Measurements from ENCODE around the gene NDE1.

The NDE1 gene

GRCh38 chr16:15732416-15732815, 82.4 kb downstream of the NDE1 start:
- peak in 1 of 2 donors; percentile 20 for DNase-seq (ENCODE audit: low read depth in 2 of 2)
- no peak for TF ChIP-seq CTCF (IDR thresholded peaks at IDR 0.05; ENCODE audit: low read depth, low read length)
- no peak overlapping the region for H3K4me3 ChIP-seq (replicated peaks in 1 of 2; ENCODE audit: low read depth in 2 of 2, low read length in 2 of 2)

- no peak for DNase-seq (ENCODE audit: low read depth in 2 of 2)
- TF ChIP-seq CTCF (IDR thresholded peaks at IDR 0.05; ENCODE audit: low read depth, low read length), result no peak
- no peak overlapping the region for H3K4me3 ChIP-seq (replicated peaks in 1 of 2; ENCODE audit: low read depth in 2 of 2, low read length in 2 of 2)
These were observed 85.6 kb downstream of the NDE1 start for GRCh38 chr16:15735610-15736009.

GRCh38 chr16:15736529-15736928, 86.5 kb downstream of the NDE1 start:
- TF ChIP-seq CTCF (IDR thresholded peaks at IDR 0.05; ENCODE audit: low read depth, low read length), result no peak
- H3K4me3 ChIP-seq (replicated peaks in 1 of 2; ENCODE audit: low read depth in 2 of 2, low read length in 2 of 2), result no peak overlapping the region
- no peak for DNase-seq (ENCODE audit: low read depth in 2 of 2)

GRCh38 chr16:15737140-15737644, 87.1 kb downstream of the NDE1 start:
- no peak overlapping the region for H3K4me3 ChIP-seq (replicated peaks in 1 of 2; ENCODE audit: low read depth in 2 of 2, low read length in 2 of 2)
- no peak for DNase-seq (ENCODE audit: low read depth in 2 of 2)
- no peak for TF ChIP-seq CTCF (IDR thresholded peaks at IDR 0.05; ENCODE audit: low read depth, low read length)

GRCh38 chr16:15739464-15739863, 89.4 kb downstream of the NDE1 start:
- H3K4me3 ChIP-seq (replicated peaks in 1 of 2; ENCODE audit: low read depth in 2 of 2, low read length in 2 of 2), result no peak overlapping the region
- TF ChIP-seq CTCF (IDR thresholded peaks at IDR 0.05; ENCODE audit: low read depth, low read length), result no peak
- no peak for DNase-seq (ENCODE audit: low read depth in 2 of 2)

- TF ChIP-seq CTCF (IDR thresholded peaks at IDR 0.05; ENCODE audit: low read depth, low read length), result no peak
- DNase-seq (ENCODE audit: low read depth in 2 of 2), result no peak
- no peak overlapping the region for H3K4me3 ChIP-seq (replicated peaks in 1 of 2; ENCODE audit: low read depth in 2 of 2, low read length in 2 of 2)
These were observed 89.9 kb downstream of the NDE1 start for GRCh38 chr16:15739950-15740349.

- H3K4me3 ChIP-seq (replicated peaks in 1 of 2; ENCODE audit: low read depth in 2 of 2, low read length in 2 of 2), result no peak overlapping the region
- no peak for TF ChIP-seq CTCF (IDR thresholded peaks at IDR 0.05; ENCODE audit: low read depth, low read length)
- no peak for DNase-seq (ENCODE audit: low read depth in 2 of 2)
These were observed 91.3 kb downstream of the NDE1 start for GRCh38 chr16:15741207-15741871.

Measured in cardiac fibroblast (primary cell).